ENCODE measurements around the gene FBXW5.

Gene FBXW5

DNA sequence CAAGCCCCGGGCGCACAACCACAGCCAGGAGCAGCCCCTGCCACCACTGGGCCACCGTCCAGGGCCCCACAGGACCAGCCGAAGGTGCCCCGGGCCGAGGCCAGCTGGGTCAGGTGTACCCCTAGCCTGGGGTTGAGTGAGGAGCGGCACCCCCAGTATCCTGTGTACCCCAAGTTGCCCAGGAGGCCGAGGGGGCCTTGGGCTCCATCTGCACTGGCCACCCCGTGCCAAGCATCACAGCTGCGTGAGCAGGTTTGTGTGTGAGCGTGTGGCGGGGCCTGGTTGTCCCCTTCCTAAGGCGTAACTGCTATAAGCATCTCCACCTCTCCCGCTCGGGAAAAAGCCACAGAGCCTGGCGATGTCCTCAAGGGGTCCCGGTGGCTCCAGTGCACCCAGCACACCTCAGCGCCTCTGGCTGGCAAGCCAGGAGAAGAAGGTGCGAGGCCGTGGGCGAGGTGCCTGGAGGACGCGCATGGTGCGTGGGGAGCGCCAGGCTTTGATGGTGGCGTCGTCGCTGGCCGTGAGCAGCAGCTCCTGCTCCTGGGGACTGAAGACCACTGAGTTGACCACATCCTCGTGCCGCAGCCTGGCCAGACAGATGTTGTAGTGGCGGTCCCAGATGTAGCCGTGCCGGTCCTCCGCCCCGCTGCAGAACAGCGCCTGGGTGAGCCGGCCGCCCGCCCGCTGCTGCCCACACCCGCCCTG, 3.9 kb downstream of the FBXW5 start:
- no peaks in the 10 kb centered on the region for H3K9me3 ChIP-seq
- H3K4me3 ChIP-seq (ENCODE audit: low read depth, low read length), result no peak overlapping the region
- H3K36me3 ChIP-seq, result peaks cover 44% of the 10 kb centered on the region
- TF ChIP-seq, protein P1, sequence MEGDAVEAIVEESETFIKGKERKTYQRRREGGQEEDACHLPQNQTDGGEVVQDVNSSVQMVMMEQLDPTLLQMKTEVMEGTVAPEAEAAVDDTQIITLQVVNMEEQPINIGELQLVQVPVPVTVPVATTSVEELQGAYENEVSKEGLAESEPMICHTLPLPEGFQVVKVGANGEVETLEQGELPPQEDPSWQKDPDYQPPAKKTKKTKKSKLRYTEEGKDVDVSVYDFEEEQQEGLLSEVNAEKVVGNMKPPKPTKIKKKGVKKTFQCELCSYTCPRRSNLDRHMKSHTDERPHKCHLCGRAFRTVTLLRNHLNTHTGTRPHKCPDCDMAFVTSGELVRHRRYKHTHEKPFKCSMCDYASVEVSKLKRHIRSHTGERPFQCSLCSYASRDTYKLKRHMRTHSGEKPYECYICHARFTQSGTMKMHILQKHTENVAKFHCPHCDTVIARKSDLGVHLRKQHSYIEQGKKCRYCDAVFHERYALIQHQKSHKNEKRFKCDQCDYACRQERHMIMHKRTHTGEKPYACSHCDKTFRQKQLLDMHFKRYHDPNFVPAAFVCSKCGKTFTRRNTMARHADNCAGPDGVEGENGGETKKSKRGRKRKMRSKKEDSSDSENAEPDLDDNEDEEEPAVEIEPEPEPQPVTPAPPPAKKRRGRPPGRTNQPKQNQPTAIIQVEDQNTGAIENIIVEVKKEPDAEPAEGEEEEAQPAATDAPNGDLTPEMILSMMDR (IDR thresholded peaks at IDR 0.05; ENCODE audit: low read depth, low read length), result no peak
- no peaks in the 10 kb centered on the region for H3K4me1 ChIP-seq
- no peaks in the 10 kb centered on the region for H3K27me3 ChIP-seq
- peak; percentile 17 for DNase-seq

DNA sequence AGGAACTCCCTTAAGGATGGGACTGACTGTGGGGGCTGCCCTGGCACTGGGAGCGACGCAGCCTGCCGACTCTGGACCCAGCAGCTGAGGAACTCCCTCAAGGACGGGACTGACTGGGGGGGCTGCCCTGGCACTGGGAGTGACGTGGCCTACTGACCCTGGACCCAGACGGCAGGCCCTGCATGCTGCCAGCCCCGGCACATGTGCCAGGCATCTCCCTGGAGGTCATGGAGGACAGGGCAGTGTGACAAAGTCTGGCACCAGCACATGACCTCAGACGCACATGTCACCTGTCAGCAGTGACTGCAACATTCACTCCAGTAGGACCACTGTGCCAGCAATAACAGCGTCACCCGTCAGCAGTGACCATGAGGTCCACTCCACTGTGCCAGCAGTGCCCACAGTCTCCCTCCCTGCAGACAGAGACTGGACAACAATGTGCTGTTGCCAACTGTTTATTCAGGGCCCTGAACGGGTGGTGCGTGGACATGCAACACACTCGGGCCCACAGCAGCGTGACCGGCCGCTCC, 4.5 kb downstream of the FBXW5 start:
- Histone ChIP-seq H3K4me3 (ENCODE audit: low read depth, low read length) (no peak overlapping the region), H3K4me1 (no peaks in the 10 kb centered on the region), H3K9me3 (no peaks in the 10 kb centered on the region), H3K27me3 (no peaks in the 10 kb centered on the region), H3K36me3 (peaks cover 44% of the 10 kb centered on the region)
- DNase-seq, result no peak
- TF ChIP-seq, protein P1 (IDR thresholded peaks at IDR 0.05; ENCODE audit: low read depth, low read length), result no peak

DNA sequence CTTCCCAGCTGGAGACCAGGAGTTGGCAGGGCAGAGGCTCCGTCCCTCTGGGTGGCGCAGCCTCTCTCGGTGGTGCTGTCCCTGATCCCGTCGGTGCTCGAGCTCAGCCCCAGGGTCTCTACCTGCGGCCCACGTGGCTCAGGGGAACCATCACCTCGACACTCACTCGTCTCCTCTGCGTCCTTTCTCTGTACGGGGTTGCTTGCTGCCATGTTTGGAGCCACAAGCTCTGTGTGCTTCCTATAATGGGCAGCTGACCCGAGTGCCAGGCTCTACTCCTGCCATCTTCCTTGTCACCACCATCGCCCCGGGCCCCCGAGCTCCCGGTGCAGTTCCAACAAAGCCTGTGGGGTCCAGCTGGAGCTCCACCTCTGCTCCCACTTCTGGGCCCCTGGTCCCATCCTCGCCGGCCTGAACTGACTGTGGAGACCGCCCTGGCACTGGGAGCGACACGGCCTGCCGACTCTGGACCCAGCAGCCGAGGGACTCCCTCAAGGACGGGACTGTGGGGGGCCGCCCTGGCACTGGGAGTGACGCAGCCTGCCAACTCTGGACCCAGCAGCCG, 5.0 kb downstream of the FBXW5 start:
- H3K9me3 ChIP-seq, result no peaks in the 10 kb centered on the region
- TF ChIP-seq, protein P1 (IDR thresholded peaks at IDR 0.05; ENCODE audit: low read depth, low read length), result no peak
- no peaks in the 10 kb centered on the region for H3K27me3 ChIP-seq
- H3K4me1 ChIP-seq, result no peaks in the 10 kb centered on the region
- H3K4me3 ChIP-seq (ENCODE audit: low read depth, low read length), result no peak overlapping the region
- peaks cover 47% of the 10 kb centered on the region for H3K36me3 ChIP-seq
- DNase-seq, result no peak

- Histone ChIP-seq H3K4me3 (ENCODE audit: low read depth, low read length) (no peak overlapping the region), H3K36me3 (peaks cover 44% of the 10 kb centered on the region), H3K9me3 (no peaks in the 10 kb centered on the region), H3K4me1 (no peaks in the 10 kb centered on the region), H3K27me3 (no peaks in the 10 kb centered on the region)
- TF ChIP-seq, protein P1 (IDR thresholded peaks at IDR 0.05; ENCODE audit: low read depth, low read length), result no peak
- DNase-seq, result no peak
These were observed 7.1 kb downstream of the FBXW5 start for GRCh38 chr9:136937186-136938001.

DNA sequence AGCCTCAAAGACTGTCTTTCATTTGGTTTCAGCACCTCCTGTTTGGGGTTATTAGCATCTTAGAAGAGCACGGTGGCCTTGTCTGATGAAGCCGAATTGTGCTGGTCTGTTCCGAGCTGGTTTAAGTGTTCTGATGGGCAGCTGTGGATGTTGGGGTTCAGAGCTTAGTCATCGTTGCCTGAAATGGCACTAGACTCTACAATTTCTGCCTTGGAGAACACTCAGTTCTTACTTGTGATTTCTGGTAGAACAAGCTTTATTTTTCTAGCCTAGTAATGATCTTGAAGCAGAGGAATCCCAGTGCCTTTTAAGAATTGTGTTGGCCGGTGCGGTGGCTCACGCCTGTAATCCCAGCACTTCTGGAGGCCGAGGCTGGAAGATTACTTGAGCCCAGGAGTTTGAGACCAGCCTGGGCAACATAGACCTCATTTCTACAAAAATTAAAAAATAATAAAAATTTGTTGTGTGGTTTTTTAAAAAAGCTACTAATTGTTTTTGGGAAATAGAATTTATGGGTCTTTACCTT, 7.8 kb downstream of the FBXW5 start:
- Histone ChIP-seq H3K4me3 (ENCODE audit: low read depth, low read length) (no peak overlapping the region), H3K4me1 (no peaks in the 10 kb centered on the region), H3K27me3 (no peaks in the 10 kb centered on the region), H3K36me3 (peaks cover 40% of the 10 kb centered on the region), H3K9me3 (no peaks in the 10 kb centered on the region)
- TF ChIP-seq, protein P1 (IDR thresholded peaks at IDR 0.05; ENCODE audit: low read depth, low read length), result no peak
- no peak for DNase-seq

All from BE2C (cell line).